Astrocyte (in vitro differentiated cells and primary cell): ENCODE results near the gene PBLD.

ENCODE experiments used
- CTCF ChIP-seq: IDR thresholded peaks from 2 replicates; pipeline ENCODE4 v1.5.1; 2011; ENCODE audit warnings: low read depth, mild to moderate bottlenecking, inconsistent platforms, low read length, moderate library complexity; ENCODE audit not compliant: insufficient read depth
- EZH2 ChIP-seq: IDR thresholded peaks from 2 replicates; pipeline ENCODE4 v1.6.1; 2012; ENCODE audit warnings: mild to moderate bottlenecking, low read length, inconsistent platforms; ENCODE audit not compliant: insufficient read depth

GRCh38 chr10:68280758-68281157 is 52.0 kb downstream of the PBLD start:
- no peak for TF ChIP-seq CTCF
- TF ChIP-seq EZH2, result no peak
